Nephron (organoid): ENCODE measurements around the gene WTIP.

Source experiments
- H3K27ac Mint-ChIP-seq, 3 experiments: 2 replicates each; pipeline ENCODE4 v1.8.0; 2020; ENCODE audit warnings: mixed read lengths in 3 of 3, mild to moderate bottlenecking in 2 of 3, moderate library complexity in 1 of 3
- H3K27me3 Mint-ChIP-seq: 2 replicates; pipeline ENCODE4 v1.8.0; 2021; ENCODE audit warnings: low read depth, mild to moderate bottlenecking, moderate library complexity, mixed read lengths
- H3K36me3 Mint-ChIP-seq: 2 replicates; pipeline ENCODE4 v1.8.0; 2020; ENCODE audit warnings: low read depth, mixed read lengths
- H3K4me1 Mint-ChIP-seq: 2 replicates; pipeline ENCODE4 v1.8.0; 2020; ENCODE audit warnings: mixed read lengths
- H3K4me3 Mint-ChIP-seq, 3 experiments: 2 replicates each; pipeline ENCODE4 v1.8.0; 2020; ENCODE audit warnings: mild to moderate bottlenecking in 3 of 3, mixed read lengths in 3 of 3, moderate library complexity in 2 of 3
- H3K9me3 Mint-ChIP-seq: 2 replicates; pipeline ENCODE4 v1.8.0; 2020; ENCODE audit warnings: mixed read lengths
- CTCF ChIP-seq, 3 experiments: fragments of 200-600 bp; sonication (generic); IDR thresholded peaks; one replicate each; pipeline ENCODE4 v1.5.0; 2021; ENCODE audit warnings: antibody characterized with exemption in 3 of 3; ENCODE audit not compliant: unreplicated experiment in 3 of 3

WTIP gene

GRCh38 chr19:34482380-34483250 lies 1.1 kb downstream of the WTIP start:
- TF ChIP-seq CTCF (IDR thresholded peaks at IDR 0.05; ENCODE audit: unreplicated experiment in 3 of 3), result no peak
- H3K4me3 Mint-ChIP-seq, result peak overlapping the region; percentile 91 to 94 (median 92)
- H3K27me3 Mint-ChIP-seq, result no peaks in the 10 kb centered on the region
- peak overlapping the region; percentile 50 to 95 (median 89) for H3K27ac Mint-ChIP-seq
- H3K36me3 Mint-ChIP-seq, result peaks cover 18% of the 10 kb centered on the region
- peaks cover 22% of the 10 kb centered on the region for H3K4me1 Mint-ChIP-seq
- no peaks in the 10 kb centered on the region for H3K9me3 Mint-ChIP-seq

GRCh38 chr19:34484328-34484727 lies 2.8 kb downstream of the WTIP start:
- H3K36me3 Mint-ChIP-seq, result peaks cover 21% of the 10 kb centered on the region
- no peaks in the 10 kb centered on the region for H3K9me3 Mint-ChIP-seq
- no peak for TF ChIP-seq CTCF (IDR thresholded peaks at IDR 0.05; ENCODE audit: unreplicated experiment in 3 of 3)
- H3K4me1 Mint-ChIP-seq, result peaks cover 22% of the 10 kb centered on the region
- no peaks in the 10 kb centered on the region for H3K27me3 Mint-ChIP-seq
- peak overlapping the region; percentile 91 to 94 (median 92) for H3K4me3 Mint-ChIP-seq
- H3K27ac Mint-ChIP-seq, result no peak overlapping the region

- peaks cover 24% of the 10 kb centered on the region for H3K36me3 Mint-ChIP-seq
- H3K27me3 Mint-ChIP-seq, result no peaks in the 10 kb centered on the region
- H3K9me3 Mint-ChIP-seq, result no peaks in the 10 kb centered on the region
- peaks cover 19% of the 10 kb centered on the region for H3K4me1 Mint-ChIP-seq
- H3K27ac Mint-ChIP-seq, result peak overlapping the region in 1 of 3 experiments; percentile 39
- peak overlapping the region; percentile 53 to 65 (median 55) for H3K4me3 Mint-ChIP-seq
- TF ChIP-seq CTCF (IDR thresholded peaks at IDR 0.05; ENCODE audit: unreplicated experiment in 3 of 3), result no peak
Observed at GRCh38 chr19:34485831-34486230, 4.3 kb downstream of the WTIP start.

GRCh38 chr19:34487651-34488051 lies 6.1 kb downstream of the WTIP start:
- Mint-ChIP-seq H3K36me3 (peaks cover 36% of the 10 kb centered on the region), H3K27ac (no peak overlapping the region), H3K4me1 (peaks cover 18% of the 10 kb centered on the region), H3K9me3 (no peaks in the 10 kb centered on the region), H3K27me3 (no peaks in the 10 kb centered on the region), H3K4me3 (peak overlapping the region in 2 of 3 experiments; percentile 25 to 46)
- TF ChIP-seq CTCF (IDR thresholded peaks at IDR 0.05; ENCODE audit: unreplicated experiment in 3 of 3), result no peak

- no peak for TF ChIP-seq CTCF (IDR thresholded peaks at IDR 0.05; ENCODE audit: unreplicated experiment in 3 of 3)
- peaks cover 39% of the 10 kb centered on the region for H3K36me3 Mint-ChIP-seq
- H3K27ac Mint-ChIP-seq, result no peak overlapping the region
- no peaks in the 10 kb centered on the region for H3K9me3 Mint-ChIP-seq
- H3K4me3 Mint-ChIP-seq, result no peak overlapping the region
- H3K27me3 Mint-ChIP-seq, result no peaks in the 10 kb centered on the region
- H3K4me1 Mint-ChIP-seq, result peaks cover 10% of the 10 kb centered on the region
Observed at GRCh38 chr19:34489175-34489574, 7.6 kb downstream of the WTIP start.
